Panc1 (cell line): ENCODE data around the gene SLC22A2. TPM values are rescaled to one million over a fixed set of nuclear protein-coding genes. Genes with fewer than 3 reads are reported as not detected.

Source experiments
- ATAC-seq: fragments of 200-7000 bp; cut with Tn5 transposase; 2 replicates; pipeline ENCODE4 v1.9.1; 2020; ENCODE audit warnings: mild to moderate bottlenecking, moderate library complexity
- BruUV-seq: library from RNA; stranded (reverse); fragments of 400-500 nt; replicated peaks from 2 replicates; lab custom pipeline; 2021; lab: Mats Ljungman, UMichigan
- CTCF ChIA-PET: fragments of 300-600 bp; sonication (Branson Sonifier 250); formaldehyde crosslinking; loops from one replicate; lab custom pipeline; 2022; ENCODE audit warnings: antibody characterized with exemption; lab: Charles Lee
- POLR2A ChIA-PET: fragments of 300-600 bp; sonication (Branson Sonifier 250); formaldehyde crosslinking; loops from one replicate; lab custom pipeline; 2022; ENCODE audit warnings: antibody characterized with exemption; lab: Charles Lee
- DNase-seq: peaks from one replicate; pipeline ENCODE4 v3.0.0-alpha.2; 2010; ENCODE audit warnings: low read depth, low spot score
- H3K27ac ChIP-seq: 2 replicates; pipeline ENCODE4 v1.5.1; 2011; ENCODE audit warnings: mild to moderate bottlenecking, low read length, inconsistent platforms
- H3K27me3 ChIP-seq: fragments of 200-500 bp; sonication (Bioruptor generic); 2 replicates; pipeline ENCODE4 v1.6.0; 2014; ENCODE audit warnings: low read length, inconsistent platforms; ENCODE audit not compliant: control insufficient read depth, insufficient read depth
- H3K36me3 ChIP-seq: fragments of 200-500 bp; sonication (Bioruptor generic); 2 replicates; pipeline ENCODE4 v1.5.1; 2014; ENCODE audit warnings: inconsistent platforms, mild to moderate bottlenecking, low read length, moderate library complexity; ENCODE audit not compliant: control insufficient read depth, insufficient read depth
- H3K4me1 ChIP-seq: 2 replicates; pipeline ENCODE4 v1.5.1; 2011; ENCODE audit warnings: inconsistent platforms, mild to moderate bottlenecking, low read length, moderate library complexity; ENCODE audit not compliant: control insufficient read depth, insufficient read depth
- H3K4me3 ChIP-seq, 2 experiments: 2 replicates each; pipeline ENCODE4 v1.5.1; 2011 to 2012; ENCODE audit warnings: low read depth in 2 of 2, low read length in 2 of 2, mild to moderate bottlenecking in 2 of 2, inconsistent platforms in 1 of 2, moderate library complexity in 1 of 2
- H3K9me3 ChIP-seq: fragments of 200-500 bp; sonication (Bioruptor generic); 2 replicates; pipeline ENCODE4 v1.5.1; 2014; ENCODE audit warnings: low read depth, mild to moderate bottlenecking, inconsistent platforms, low read length, moderate library complexity; ENCODE audit not compliant: control insufficient read depth, insufficient read depth
- POLR2AphosphoS5 ChIP-seq: IDR thresholded peaks from 2 replicates; pipeline ENCODE4 v1.6.1; 2012; ENCODE audit warnings: mild to moderate bottlenecking, low read depth, low read length, moderate library complexity
- SIN3A ChIP-seq: IDR thresholded peaks from 2 replicates; pipeline ENCODE4 v1.6.1; 2012; ENCODE audit warnings: low read depth, mild to moderate bottlenecking, low read length, moderate library complexity, borderline replicate concordance; ENCODE audit not compliant: insufficient read depth
- TCF7L2 ChIP-seq: IDR thresholded peaks from 2 replicates; pipeline ENCODE4 v1.6.1; 2011; ENCODE audit warnings: mild to moderate bottlenecking, low read depth, low read length, inconsistent platforms
- in situ Hi-C: cut with HindIII; loops from 2 replicates; pipeline ENCODE4 v1.10.0; 2016; ENCODE audit warnings: low sequenced_read_pairs, low pct_unique_long_range_greater_than_20kb
- intact Hi-C: fragments of 100-400 bp; cut with micrococcal nuclease; formaldehyde crosslinking; loops from one replicate; pipeline ENCODE4 v1.10.0; 2022; ENCODE audit not compliant: unreplicated experiment
- total RNA-seq: library from RNA; stranded (reverse); gene quantifications from one replicate; pipeline ENCODE4 v1.2.1, GENCODE V29; 2021; ENCODE audit not compliant: unreplicated experiment
- TF ChIP-seq, protein P1 (sequence below): fragments of 450-650 bp; IDR thresholded peaks from 2 replicates; pipeline ENCODE4 v1.5.1; 2017; ENCODE audit warnings: mild to moderate bottlenecking
- TF ChIP-seq, protein P2 (sequence below), 2 experiments: IDR thresholded peaks; 2 replicates each; pipeline ENCODE4 v1.6.1; 2011 to 2012; ENCODE audit warnings: low read depth in 2 of 2, control low read depth in 1 of 2, low read length in 1 of 2, mild to moderate bottlenecking in 1 of 2, moderate library complexity in 1 of 2; ENCODE audit not compliant: insufficient read depth in 1 of 2

The SLC22A2 gene
- total RNA-seq, 1 experiment from 2014 or later, result not detected

DNA sequence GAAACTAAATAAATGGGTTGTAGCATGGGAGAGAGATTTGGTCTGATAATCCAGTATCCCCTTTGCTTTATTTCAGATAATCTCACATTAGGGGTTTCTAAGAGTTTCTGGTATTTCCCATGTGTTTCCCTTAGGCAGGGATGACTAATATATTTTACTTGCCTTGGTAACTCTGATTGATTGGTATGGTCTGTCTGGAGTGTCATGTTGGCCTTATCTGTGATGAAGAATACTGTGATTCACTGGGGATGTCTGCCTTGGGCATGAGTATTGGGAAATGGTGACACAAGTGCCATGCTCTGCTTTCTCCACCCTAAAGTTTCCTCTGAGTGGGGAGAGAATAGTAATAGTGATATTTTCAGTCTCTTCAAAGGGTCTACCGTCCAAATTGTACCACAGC is 10.1 kb downstream of the SLC22A2 start:
- Histone ChIP-seq H3K4me1 (no peaks in the 10 kb centered on the region), H3K27ac (no peak overlapping the region), H3K4me3 (no peak overlapping the region), H3K9me3 (no peaks in the 10 kb centered on the region), H3K36me3 (no peaks in the 10 kb centered on the region), H3K27me3 (no peaks in the 10 kb centered on the region)
- no TSS peak for BruUV-seq
- intact Hi-C loops, result no loop called here
- TF ChIP-seq POLR2AphosphoS5, result no peak
- DNase-seq (no peak), ATAC-seq (no peak)
- CTCF ChIA-PET, result no interaction called here
- in situ Hi-C loops, result no loop called here
- POLR2A ChIA-PET, result no interaction called here

DNA sequence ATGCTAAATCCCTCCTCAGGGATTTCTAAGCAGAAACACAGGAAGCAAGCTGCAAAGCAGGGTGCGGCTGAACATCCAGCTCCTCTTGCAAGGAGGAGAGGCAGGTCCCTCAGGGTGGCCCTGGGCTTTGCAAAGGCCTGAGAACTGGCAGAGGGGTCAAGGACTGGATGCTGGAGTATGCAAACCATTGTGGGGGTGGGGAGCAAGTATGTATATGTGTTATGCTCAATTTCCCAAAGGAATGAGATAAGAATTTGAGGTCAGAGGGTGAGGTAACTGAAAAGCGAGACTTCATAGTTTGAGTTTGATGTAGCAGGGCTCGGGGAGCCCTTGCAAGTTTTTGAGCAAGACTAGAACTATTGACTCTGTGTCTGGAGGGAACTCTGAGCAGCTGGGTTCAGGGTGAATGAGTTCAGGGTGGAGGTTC is 11.2 kb downstream of the SLC22A2 start:
- Histone ChIP-seq H3K4me3 (no peak overlapping the region), H3K9me3 (no peaks in the 10 kb centered on the region), H3K36me3 (no peaks in the 10 kb centered on the region), H3K27ac (no peak overlapping the region), H3K4me1 (no peaks in the 10 kb centered on the region), H3K27me3 (no peaks in the 10 kb centered on the region)
- in situ Hi-C loops, result no loop called here
- ChIA-PET CTCF (no interaction called here), POLR2A (no interaction called here)
- ATAC-seq (no peak), DNase-seq (no peak)
- intact Hi-C loops, result no loop called here
- TF ChIP-seq TCF7L2 (no peak), POLR2AphosphoS5 (no peak), SIN3A (no peak)
- TF ChIP-seq, protein P1, sequence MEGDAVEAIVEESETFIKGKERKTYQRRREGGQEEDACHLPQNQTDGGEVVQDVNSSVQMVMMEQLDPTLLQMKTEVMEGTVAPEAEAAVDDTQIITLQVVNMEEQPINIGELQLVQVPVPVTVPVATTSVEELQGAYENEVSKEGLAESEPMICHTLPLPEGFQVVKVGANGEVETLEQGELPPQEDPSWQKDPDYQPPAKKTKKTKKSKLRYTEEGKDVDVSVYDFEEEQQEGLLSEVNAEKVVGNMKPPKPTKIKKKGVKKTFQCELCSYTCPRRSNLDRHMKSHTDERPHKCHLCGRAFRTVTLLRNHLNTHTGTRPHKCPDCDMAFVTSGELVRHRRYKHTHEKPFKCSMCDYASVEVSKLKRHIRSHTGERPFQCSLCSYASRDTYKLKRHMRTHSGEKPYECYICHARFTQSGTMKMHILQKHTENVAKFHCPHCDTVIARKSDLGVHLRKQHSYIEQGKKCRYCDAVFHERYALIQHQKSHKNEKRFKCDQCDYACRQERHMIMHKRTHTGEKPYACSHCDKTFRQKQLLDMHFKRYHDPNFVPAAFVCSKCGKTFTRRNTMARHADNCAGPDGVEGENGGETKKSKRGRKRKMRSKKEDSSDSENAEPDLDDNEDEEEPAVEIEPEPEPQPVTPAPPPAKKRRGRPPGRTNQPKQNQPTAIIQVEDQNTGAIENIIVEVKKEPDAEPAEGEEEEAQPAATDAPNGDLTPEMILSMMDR, result no peak
- TF ChIP-seq, protein P2, sequence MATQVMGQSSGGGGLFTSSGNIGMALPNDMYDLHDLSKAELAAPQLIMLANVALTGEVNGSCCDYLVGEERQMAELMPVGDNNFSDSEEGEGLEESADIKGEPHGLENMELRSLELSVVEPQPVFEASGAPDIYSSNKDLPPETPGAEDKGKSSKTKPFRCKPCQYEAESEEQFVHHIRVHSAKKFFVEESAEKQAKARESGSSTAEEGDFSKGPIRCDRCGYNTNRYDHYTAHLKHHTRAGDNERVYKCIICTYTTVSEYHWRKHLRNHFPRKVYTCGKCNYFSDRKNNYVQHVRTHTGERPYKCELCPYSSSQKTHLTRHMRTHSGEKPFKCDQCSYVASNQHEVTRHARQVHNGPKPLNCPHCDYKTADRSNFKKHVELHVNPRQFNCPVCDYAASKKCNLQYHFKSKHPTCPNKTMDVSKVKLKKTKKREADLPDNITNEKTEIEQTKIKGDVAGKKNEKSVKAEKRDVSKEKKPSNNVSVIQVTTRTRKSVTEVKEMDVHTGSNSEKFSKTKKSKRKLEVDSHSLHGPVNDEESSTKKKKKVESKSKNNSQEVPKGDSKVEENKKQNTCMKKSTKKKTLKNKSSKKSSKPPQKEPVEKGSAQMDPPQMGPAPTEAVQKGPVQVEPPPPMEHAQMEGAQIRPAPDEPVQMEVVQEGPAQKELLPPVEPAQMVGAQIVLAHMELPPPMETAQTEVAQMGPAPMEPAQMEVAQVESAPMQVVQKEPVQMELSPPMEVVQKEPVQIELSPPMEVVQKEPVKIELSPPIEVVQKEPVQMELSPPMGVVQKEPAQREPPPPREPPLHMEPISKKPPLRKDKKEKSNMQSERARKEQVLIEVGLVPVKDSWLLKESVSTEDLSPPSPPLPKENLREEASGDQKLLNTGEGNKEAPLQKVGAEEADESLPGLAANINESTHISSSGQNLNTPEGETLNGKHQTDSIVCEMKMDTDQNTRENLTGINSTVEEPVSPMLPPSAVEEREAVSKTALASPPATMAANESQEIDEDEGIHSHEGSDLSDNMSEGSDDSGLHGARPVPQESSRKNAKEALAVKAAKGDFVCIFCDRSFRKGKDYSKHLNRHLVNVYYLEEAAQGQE (IDR thresholded peaks at IDR 0.05; ENCODE audit: insufficient read depth in 1 of 2, low read depth in 2 of 2, low read length in 1 of 2), result no peak
- BruUV-seq, result no TSS peak

DNA sequence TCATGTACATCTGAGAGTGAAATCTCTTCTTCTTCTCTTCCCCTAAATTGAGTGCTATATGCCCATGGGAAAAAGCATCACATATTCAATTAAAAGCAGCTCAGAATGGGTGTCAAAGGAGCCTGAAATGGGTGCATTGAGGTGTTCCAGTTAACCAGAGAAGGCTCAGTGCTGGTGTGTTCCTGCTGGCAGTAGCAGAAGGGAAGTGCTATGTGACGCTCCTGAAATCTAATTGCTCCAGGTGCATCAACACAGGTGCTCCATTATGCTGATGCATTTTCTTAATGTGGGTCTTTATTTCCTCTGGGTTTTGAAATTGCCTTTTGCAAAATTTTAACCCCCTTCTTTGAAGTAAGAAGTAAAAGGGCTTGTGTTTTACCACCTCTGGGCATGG is 17.9 kb downstream of the SLC22A2 start:
- Histone ChIP-seq H3K27ac (no peak overlapping the region), H3K36me3 (no peaks in the 10 kb centered on the region), H3K9me3 (no peaks in the 10 kb centered on the region), H3K4me3 (no peak overlapping the region), H3K27me3 (no peaks in the 10 kb centered on the region), H3K4me1 (no peaks in the 10 kb centered on the region)
- ATAC-seq, result no peak
- no peak for DNase-seq
- intact Hi-C loops, result no loop called here
- no TSS peak for BruUV-seq
- ChIA-PET CTCF (no interaction called here), POLR2A (no interaction called here)
- TF ChIP-seq, protein P2 (IDR thresholded peaks at IDR 0.05; ENCODE audit: insufficient read depth in 1 of 2, low read depth in 2 of 2, low read length in 1 of 2), result no peak
- TF ChIP-seq TCF7L2 (no peak), SIN3A (no peak), POLR2AphosphoS5 (no peak)
- TF ChIP-seq, protein P1, result no peak
- in situ Hi-C loops, result no loop called here
